Measurements from ENCODE around the gene CLMN.

CLMN gene

DNA sequence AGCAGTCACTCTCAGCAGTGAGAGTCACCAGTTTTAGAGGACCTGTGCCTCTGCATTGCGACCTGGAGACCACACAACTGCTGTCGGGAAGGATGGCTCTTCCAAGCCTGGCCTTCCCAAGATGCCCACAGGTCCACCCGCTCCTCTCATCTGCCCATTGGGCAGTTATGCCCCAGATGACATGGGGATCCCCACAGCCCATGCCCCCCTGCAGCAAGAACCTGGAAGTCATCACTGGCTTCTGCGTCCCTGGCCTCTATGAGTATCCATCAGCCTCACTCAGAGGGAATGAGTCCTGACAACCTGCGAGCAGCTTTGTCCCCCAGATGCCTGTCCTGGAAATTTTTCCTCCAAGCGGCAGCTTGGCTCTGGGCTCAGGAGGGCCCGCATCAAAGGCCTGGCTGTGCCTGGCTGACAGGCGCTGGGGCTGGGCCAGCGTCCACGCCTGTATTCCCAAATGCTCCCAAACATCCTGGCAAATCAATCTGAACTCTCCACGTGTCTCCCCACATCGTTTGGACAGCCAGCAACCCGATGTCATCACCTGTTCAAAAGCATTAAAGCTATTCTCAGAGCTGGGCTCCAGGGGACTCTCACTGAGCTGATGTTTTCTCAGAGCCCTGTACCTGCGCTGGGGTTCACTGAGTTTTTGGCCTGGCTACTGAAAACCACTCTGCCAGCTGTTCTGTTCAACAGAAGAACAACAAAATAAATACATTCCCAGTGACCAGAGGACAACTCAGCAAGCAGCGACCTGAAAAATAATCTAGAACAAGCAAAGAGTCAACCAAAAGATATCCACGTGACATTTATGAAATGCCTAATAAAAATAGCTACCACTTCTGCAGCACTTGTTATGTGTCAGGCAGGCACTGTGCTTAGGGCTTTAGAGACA is 57.8 kb downstream of the CLMN start:
- DNase-seq (ENCODE audit: low read depth, low spot score) = no peak

DNA sequence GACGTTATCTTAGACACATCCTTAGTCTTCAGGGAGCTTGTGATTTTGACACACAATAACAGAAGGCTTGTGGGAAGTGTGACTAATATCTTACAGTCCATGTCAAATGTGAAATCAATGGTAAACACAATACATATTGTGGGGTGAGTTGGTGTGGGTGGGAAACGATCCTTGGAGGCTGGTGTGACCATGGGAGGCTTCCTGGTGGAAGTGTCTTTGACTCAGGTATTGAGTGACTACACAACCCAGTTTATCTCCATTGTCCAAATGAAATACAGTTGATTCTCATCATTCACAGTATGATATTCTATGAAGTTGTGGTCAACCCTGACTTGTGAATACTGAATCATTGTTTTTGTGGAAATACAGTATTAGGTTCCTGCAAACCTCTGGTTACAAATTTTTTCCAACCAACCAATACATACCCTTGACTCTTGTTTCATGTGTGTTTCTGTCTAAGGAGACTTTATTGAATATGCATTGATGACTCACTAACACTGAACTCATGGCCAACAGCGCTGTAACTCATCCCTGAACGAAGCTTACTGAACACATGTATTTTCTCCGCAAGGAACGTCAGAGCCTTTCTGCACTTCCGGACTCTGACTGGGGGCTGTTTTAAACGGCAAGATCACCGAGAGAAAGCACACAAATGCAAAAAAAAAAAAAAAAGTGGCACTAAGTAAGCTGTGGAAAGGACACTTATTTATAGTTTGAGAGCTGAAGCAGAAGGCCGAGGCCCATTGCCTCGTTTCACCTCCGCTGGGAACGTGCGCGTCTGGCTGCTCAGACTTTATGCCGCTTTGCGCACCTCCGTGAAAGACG is 59.0 kb downstream of the CLMN start:
- DNase-seq (ENCODE audit: low read depth, low spot score) = no peak

DNA sequence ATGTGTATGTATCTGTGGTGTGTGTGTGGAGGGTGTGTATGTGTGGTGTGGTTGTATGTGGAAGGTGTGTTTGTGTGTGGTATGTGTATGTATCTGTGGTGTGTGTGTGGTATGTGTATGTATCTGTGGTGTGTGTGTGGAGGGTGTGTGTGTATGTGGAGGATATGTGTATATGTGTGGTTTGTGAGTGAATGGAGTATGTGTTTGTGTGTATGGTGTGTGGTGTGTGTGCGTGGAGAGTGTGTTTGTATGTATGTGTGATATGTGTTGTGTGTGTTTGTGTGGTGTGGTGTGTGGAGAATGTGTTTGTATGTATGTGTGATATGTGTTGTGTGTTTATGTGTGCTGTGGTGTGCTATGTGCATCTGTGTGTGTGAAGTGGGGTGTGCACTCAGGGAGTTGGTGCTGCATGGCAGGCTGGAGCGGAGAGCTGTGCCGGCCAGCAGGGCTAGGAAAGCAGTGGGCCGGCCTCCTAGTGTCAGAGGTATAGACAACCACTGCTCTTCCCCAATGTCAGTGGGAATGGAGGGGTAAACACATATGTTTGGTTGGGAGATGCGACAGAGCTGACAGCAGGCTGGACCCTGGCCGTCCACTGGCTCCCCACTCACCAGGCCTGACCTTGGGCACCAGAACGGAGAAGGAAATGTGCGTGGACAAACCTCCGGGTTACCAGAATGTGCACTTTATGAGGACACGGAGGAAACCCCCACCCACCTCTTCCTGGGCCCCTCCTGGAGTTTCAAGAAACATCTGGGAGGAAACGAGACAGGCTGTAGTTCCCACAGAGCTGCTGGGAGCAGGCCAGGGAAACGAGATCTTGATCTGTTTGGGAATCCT is 60.7 kb downstream of the CLMN start:
- DNase-seq (ENCODE audit: low read depth, low spot score) = no peak

DNA sequence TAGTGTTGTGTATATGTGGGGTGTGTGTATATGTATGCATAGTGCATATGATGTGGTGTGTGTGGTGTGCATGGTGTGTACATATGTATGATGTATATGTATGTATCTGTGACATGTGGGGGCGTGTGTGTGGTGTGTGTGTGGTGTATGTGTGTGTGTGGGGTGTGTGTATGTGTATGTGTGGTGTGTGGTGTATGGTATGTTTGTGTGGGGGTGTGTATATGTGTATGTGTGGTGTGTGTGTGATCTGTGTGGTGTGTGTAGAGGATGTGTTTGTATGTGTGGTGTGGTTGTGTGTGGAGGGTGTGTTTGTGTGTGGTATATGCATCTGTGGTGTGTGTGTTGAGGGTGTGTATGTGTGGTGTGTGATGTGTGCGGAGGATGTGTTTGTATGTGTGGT is 61.6 kb downstream of the CLMN start:
- DNase-seq (ENCODE audit: low read depth, low spot score) = no peak

DNA sequence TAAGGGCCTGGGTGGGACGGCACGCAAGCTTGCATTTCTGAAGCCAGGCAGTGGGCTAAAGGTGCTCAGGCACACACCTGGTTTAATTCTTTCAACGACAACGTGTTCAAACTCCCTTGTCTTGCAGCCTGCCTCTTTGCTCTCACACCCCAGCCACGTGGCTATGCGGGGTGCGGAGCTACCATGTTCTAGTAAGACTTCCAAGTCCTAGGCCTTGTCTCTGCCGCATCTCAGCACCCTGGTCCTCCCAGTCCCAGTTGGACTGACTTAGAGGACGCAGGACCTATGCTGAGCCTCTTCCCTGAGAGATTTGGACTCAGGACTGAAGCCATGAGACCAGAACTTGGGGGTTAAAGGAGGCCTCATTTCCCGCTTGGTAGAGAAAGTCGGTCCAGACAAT is 62.2 kb downstream of the CLMN start:
- no peak for DNase-seq (ENCODE audit: low read depth, low spot score)

DNA sequence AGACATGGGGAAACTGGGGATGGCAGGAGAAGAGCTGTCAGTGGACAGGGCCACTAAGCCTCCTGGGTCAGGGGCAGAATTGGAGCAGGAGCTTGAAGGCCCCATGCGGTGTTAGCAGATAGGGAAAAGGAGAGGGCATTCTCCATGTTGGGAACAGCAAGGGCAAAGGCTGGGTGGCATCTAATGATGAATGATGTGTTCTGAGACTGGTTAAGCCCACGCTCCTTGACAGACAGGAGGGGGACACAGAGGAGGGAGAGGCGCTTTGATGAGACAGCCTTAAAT is 63.0 kb downstream of the CLMN start:
- DNase-seq (ENCODE audit: low read depth, low spot score) = no peak

DNA sequence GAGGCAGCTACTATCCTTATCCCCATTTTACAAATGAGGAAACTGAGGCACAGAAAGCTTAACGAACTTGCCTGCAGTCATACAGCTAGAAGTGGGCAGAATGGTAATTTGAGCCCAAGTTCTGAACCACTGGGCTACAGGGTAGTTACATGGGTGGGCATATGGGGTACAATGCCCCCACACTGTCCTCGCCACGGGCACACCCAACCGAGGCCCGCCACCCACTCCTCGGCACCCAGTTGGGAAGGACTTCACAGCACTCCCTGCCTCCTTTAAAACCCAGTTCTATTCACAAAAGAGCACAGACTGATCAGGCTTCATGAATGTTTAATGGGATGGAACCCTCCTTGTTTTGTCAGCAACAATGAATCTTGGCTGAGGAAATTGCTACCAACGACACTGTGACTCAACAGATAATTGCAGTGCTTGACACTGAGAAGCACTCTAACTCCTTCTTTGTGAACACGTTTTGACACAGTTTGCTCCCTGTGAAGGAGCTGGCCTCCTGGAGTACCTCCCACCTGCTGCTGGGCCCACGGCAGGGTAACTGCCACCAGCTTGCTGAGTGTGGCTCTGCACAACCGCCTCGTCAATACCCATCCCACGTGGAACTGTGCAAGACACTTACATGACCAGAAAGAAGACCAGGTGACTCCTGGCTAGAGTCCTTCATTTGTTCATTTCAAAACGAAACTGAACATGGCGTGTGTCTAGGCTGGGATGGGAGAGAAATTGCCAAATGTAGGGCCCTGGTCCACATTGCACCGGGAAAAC is 63.5 kb downstream of the CLMN start:
- DNase-seq (ENCODE audit: low read depth, low spot score) = no peak

DNA sequence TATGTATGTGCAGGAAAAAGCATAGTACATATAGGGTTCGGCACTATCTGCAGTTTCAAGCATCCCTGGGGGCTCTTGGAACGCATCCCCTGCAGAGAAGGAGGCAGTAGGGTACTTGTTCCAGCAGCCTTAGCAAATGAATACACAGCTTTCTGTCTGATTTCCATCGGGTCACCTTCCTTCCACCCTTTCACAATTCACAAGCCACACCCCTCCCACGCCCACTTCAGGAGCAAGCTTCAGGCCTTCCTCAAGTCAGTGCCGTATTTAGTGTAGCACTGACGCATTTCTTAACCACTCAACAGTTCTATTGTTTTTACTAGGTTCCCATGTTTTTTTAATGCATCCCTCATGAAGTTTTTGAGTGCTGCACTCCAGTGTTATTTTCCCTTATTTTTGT is 64.2 kb downstream of the CLMN start:
- DNase-seq (ENCODE audit: low read depth, low spot score) = no peak

DNA sequence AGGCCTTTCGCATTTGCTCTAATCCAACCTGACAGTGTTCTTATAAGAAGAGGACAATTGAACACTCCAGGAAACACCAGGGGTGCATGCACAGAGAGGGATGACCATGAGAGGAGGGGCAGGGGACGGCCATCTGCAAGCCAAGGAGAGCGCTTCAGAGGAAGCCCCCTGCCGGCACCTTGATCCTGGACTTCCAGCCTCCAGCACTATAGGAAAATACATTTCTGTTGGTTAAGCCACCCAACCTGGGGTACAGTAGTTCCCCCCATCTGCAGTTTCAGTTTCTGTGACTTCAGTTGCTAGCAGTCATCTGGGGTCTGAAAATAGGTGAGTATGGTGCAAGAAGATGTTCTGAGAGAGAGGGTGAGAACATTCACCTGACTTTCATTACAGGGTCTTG is 64.7 kb downstream of the CLMN start:
- DNase-seq (ENCODE audit: low read depth, low spot score) = no peak

DNA sequence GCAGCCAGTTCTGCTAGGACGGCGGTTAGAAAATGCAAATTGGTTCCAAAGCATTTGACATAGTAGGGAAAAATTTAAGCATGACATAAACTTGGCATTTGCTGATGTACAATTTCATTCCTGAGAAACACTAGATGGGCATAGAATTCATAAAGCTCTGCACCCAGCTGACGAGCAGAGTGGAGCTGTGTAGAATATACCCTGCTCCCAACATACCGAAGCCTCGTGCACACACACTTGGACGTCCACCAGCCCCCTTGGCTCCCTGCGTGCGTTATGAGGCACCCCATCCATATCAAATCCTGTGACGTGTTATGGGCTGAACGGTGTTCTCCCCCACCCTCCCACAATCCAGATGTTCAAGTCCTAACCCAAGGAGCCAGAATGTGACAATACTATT is 65.4 kb downstream of the CLMN start:
- no peak for DNase-seq (ENCODE audit: low read depth, low spot score)

DNA sequence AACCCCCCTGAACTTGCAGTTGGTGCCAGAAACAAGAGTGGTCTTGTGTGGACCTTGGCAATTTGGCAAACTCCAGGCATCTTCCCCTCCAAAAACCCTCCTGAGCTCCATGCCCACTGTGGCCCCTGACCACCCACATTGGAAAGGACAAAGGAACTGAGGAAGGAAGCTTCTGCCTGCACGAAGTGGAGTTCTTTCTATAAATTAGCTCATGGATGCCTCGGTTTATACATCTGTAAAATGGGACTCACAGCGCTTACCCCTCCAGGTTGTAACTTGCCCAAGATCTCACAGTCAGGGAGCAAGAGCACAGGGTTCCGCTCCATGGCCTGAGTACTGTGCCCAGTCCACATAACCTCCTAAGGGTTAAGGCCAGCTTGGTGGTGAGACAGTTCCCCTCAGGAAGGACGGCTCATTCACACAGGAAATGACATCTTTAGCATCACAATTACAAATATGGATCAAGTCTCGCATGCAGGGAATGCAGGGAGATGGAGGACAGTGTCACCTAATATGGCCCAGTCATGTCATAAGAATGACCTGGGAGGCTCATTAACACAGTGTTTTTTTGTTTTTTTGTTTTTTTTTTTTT is 66.6 kb downstream of the CLMN start:
- no peak for DNase-seq (ENCODE audit: low read depth, low spot score)

DNA sequence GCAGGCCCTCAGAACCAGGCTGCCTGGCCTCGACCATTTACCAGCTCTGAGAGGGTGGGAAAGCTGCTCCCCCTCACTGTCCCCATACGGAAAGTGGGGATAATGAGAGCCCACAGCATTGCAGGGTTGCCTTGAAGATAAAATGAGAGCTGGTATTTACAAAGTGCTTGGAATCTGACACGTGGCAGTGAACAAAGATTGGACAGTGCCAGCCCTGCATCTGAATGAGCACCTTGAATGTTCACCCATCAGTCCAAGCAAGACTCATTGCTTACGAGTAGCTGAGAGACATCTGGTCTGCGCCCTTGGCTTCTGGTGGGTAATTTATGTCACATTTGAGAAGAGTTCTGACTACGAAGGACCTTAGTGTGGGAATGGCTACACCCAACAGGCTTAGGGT is 67.5 kb downstream of the CLMN start:
- no peak for DNase-seq (ENCODE audit: low read depth, low spot score)

DNA sequence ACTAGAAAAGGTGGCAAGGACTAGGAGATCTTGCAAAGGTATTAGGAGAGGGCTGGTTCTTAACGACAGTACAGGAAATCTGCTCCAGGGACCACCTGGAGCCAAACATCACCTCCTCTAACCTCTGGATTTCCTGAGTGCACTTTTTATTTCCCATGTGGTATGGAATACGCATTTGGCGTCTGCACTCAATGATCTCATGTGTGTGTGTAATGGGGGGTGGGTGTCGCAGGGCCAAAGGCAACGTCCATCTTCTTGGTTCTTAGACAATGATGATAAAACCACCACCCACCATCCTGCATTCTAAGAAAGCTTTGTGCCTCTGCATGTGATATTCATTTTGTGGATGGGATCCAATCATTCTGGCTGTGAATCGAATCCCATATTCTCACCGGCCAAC is 68.8 kb downstream of the CLMN start:
- no peak for DNase-seq (ENCODE audit: low read depth, low spot score)

DNA sequence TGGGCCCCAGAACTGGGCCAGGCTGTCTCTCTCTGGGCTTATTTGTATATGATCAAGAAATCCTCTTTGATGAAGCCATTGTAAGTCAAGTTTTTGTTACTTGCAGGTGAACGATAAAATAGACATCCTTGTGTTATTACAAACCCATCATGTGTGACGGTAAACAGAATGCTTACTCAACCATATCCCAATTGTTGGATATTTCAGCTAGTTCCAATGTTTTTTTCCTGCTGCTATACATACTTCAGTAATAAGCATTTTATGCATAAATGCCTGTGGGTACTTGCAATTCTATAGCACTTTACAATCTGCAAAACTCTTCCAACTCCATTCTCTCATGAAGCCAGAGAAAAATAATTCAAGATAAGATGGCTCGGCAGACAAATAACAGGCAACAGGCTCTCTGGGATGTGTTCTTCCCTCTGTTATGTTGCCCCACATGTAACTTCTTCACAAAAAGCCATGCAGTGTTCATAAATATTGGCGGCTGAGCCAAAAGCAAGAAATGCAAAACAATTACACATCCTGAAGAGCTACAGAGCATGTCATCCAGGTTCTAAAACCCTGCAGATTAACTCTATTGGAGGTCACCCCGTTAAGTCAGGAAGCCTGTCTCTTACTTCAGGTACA is 69.5 kb downstream of the CLMN start:
- no peak for DNase-seq (ENCODE audit: low read depth, low spot score)

DNA sequence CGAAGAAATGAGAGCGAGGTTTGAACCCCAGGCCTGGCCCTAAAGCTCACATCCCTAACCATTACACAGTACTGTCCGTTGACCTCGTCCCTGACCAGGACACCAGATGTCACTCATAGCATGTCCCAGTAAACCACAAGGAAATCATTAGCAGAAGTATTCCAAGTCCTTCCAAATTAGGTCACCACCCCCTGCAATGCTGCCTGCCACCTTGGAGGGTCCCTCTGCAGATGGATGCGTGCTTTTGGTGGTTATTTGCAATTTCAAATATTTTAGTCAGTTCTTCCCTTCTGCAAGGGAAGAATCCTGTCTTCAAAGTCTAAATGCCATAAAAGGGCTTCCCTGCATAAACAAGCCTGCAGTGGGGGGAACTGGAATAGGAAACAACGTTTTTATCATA is 71.3 kb downstream of the CLMN start:
- no peak for DNase-seq (ENCODE audit: low read depth, low spot score)

DNA sequence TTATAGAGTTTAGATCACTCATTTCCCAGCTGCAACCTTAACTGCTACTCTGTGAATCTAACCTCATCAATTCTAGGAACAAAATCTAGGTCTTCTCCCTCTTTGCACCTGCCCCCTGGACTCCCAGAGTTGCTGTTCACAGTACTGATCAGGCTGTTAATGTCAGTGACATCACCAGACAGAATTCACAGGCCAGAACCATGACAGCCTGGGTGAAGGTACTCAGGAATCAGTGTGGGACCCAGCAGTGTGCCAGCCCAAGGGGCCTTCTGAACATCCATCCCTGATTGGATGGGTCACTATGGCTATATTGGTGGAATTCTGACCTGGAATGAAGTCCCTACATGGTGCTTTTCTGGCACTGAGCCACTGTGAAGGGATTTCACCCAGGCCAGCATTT is 72.8 kb downstream of the CLMN start:
- DNase-seq (ENCODE audit: low read depth, low spot score) = no peak

DNA sequence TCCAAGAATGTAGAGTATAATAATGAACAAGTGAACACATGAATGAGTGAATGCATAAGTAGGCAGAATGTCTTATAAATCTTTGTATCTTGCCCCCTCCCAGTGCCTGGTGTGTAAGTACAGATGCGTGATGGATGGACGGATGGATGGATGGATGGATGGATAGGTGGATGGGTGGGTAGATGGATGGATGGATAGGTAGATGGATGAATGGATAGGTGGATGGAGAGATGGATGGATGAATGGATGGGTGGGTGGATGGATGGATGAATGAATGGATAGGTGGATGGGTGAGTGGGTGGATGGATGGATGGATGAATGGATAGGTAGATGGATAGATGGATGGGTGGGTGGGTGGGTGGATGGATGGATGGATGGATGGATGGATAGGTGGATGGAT is 74.4 kb downstream of the CLMN start:
- DNase-seq (ENCODE audit: low read depth, low spot score) = no peak

DNA sequence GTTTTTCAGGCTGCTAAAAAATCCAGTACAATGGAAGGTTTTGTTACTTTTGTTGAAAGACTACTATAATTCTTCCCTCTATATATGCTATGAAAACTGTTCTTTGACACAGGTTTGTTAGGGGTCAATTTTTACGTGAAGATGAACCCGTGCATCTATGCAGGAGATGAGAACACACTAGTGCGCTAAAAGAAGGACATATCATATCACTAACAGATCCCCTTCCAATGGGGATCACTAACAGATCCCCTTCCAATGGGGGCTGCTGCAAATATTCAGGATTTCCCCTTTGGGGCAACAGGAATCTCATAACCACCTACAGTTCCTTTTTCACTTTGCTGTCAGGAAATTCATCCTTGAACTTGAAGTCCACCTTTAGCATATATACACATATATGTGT is 75.1 kb downstream of the CLMN start:
- DNase-seq (ENCODE audit: low read depth, low spot score) = no peak

DNA sequence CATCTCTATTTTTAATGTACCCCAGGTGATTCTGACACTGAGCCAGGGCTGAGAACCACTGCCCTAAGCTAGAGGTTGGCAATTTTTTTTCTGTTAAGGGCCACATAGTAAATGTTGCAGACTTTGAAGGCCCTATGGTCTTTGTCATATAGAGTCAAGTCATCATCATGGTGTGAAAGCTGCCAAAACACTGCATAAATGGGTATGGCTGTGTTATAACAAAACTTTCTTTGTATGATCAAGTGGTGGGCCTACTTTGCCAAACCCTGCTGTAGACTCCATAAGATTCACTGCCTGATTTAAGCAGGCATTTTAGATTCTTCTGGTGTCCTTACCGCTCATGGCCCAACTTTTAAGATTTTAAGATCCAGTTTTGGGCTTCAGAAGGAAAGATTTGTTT is 76.8 kb downstream of the CLMN start:
- no peak for DNase-seq (ENCODE audit: low read depth, low spot score)
